GM12878 (cell line): ENCODE data around the gene DUXB. TPM values are rescaled to one million over a fixed set of nuclear protein-coding genes. Genes with fewer than 3 reads are reported as not detected.

ENCODE experiments used
- ATAC-seq: fragments of 200-7000 bp; cut with Tn5 transposase; 3 replicates; pipeline ENCODE4 v1.9.1; 2020; ENCODE audit warnings: mild to moderate bottlenecking, moderate library complexity
- BruUV-seq: library from RNA; stranded (reverse); fragments of 400-500 nt; replicated peaks from 2 replicates; lab custom pipeline; 2021; lab: Mats Ljungman, UMichigan
- CTCF ChIA-PET: fragments of 300-600 bp; sonication (Branson Sonifier 250); formaldehyde crosslinking; extraction: SDS; loops from one replicate; lab custom pipeline; 2021; ENCODE audit warnings: inconsistent platforms; lab: Yijun Ruan, JAX
- POLR2A ChIA-PET: fragments of 350-600 bp; formaldehyde crosslinking; extraction: SDS; loops from one replicate; lab custom pipeline; 2021; ENCODE audit warnings: inconsistent platforms; lab: Charles Lee
- RAD21 ChIA-PET: fragments of 300-600 bp; sonication (Branson Sonifier 250); formaldehyde crosslinking; loops from one replicate; lab custom pipeline; 2023; ENCODE audit warnings: antibody characterized with exemption; ENCODE audit not compliant: unreplicated experiment; lab: Charles Lee
- SMC1A ChIA-PET: fragments of 300-600 bp; sonication (Branson Sonifier 250); formaldehyde crosslinking; loops from one replicate; lab custom pipeline; 2023; ENCODE audit not compliant: unreplicated experiment, uncharacterized antibody; lab: Charles Lee
- DNase-seq: peaks from one replicate; pipeline ENCODE4 v3.0.0-alpha.2; 2011; ENCODE audit warnings: low read depth, low spot score
- FAIRE-seq: peaks from 3 replicates; lab custom pipeline; 2011; peaks lifted over from hg19 to GRCh38; lab: Jason Lieb, UNC
- H2AFZ ChIP-seq: 2 replicates; pipeline ENCODE4 v1.6.0; 2011; ENCODE audit warnings: low read depth, low read length, control low read depth; ENCODE audit not compliant: control insufficient read depth
- H3K27ac ChIP-seq: 2 replicates; pipeline ENCODE4 v1.5.1; 2011; ENCODE audit warnings: control low read depth; ENCODE audit not compliant: control insufficient read depth, insufficient read depth
- H3K27me3 ChIP-seq, 2 experiments: replicated peaks in 1 of 2; 2 replicates each; pipeline versions ENCODE4 v1.6.0 to v1.6.1; 2011; ENCODE audit warnings: low read length in 1 of 2; ENCODE audit not compliant: control insufficient read depth in 2 of 2, insufficient read depth in 2 of 2
- H3K36me3 ChIP-seq, 2 experiments: 2 replicates each; pipeline ENCODE4 v1.5.1; 2011; ENCODE audit warnings: low read length in 1 of 2; ENCODE audit not compliant: control insufficient read depth in 2 of 2, insufficient read depth in 2 of 2
- H3K4me1 ChIP-seq: 2 replicates; pipeline ENCODE4 v1.6.1; 2011; ENCODE audit warnings: mild to moderate bottlenecking, low read length, moderate library complexity, mixed read lengths; ENCODE audit not compliant: control insufficient read depth, insufficient read depth
- H3K4me2 ChIP-seq: 2 replicates; pipeline ENCODE4 v1.6.0; 2011; ENCODE audit warnings: control low read depth; ENCODE audit not compliant: control insufficient read depth, insufficient read depth
- H3K4me3 ChIP-seq: fragments of 200-600 bp; sonication (generic); 2 replicates; pipeline ENCODE4 v1.5.1; 2016
- H3K79me2 ChIP-seq: 2 replicates; pipeline ENCODE4 v1.6.0; 2011; ENCODE audit warnings: low read length; ENCODE audit not compliant: control insufficient read depth, insufficient read depth
- H3K9ac ChIP-seq: 2 replicates; pipeline ENCODE4 v1.8.0; 2011; ENCODE audit warnings: low read length, control low read depth, mixed read lengths; ENCODE audit not compliant: control insufficient read depth, insufficient read depth
- H3K9me3 ChIP-seq: replicated peaks from 3 replicates; pipeline ENCODE4 v1.5.1; 2011; ENCODE audit warnings: mild to moderate bottlenecking, low read length; ENCODE audit not compliant: control insufficient read depth, insufficient read depth
- H4K20me1 ChIP-seq: 2 replicates; pipeline ENCODE4 v1.6.0; 2011; ENCODE audit not compliant: control insufficient read depth, insufficient read depth
- CHD1 ChIP-seq: IDR thresholded peaks from 2 replicates; pipeline ENCODE4 v1.6.1; 2012; ENCODE audit warnings: low read depth, low read length, improper control_type of control experiment
- ETV6 ChIP-seq, 2 experiments: fragments of 450-650 bp in 1 of 2; IDR thresholded peaks in 1 of 2; conservative IDR thresholded peaks in 1 of 2; 2 replicates each; pipeline ENCODE4 v1.6.1; 2014; ENCODE audit warnings: antibody characterized with exemption in 1 of 2, borderline replicate concordance in 1 of 2, low read depth in 1 of 2, mild to moderate bottlenecking in 1 of 2, moderate library complexity in 1 of 2
- EZH2 ChIP-seq: IDR thresholded peaks from 2 replicates; pipeline ENCODE4 v1.6.1; 2012; ENCODE audit warnings: low read depth, mild to moderate bottlenecking, control low read depth, inconsistent platforms, low read length, borderline replicate concordance; ENCODE audit not compliant: control insufficient read depth
- IKZF2 ChIP-seq, 2 experiments: fragments of 450-650 bp; IDR thresholded peaks; 2 replicates each; pipeline ENCODE4 v1.6.1; 2017; ENCODE audit warnings: mild to moderate bottlenecking in 2 of 2, moderate library complexity in 2 of 2
- KDM1A ChIP-seq: fragments of 200-600 bp; sonication (generic); IDR thresholded peaks from 2 replicates; pipeline ENCODE4 v1.6.1; 2016; ENCODE audit warnings: borderline replicate concordance
- NFIC ChIP-seq: IDR thresholded peaks from 2 replicates; pipeline ENCODE4 v1.6.1; 2012; ENCODE audit warnings: low read depth, mild to moderate bottlenecking, inconsistent platforms, low read length, moderate library complexity
- NRF1 ChIP-seq: conservative IDR thresholded peaks from 2 replicates; pipeline ENCODE4 v1.6.1; 2011; ENCODE audit warnings: mild to moderate bottlenecking, low read depth, low read length, improper control_type of control experiment
- SMAD5 ChIP-seq: IDR thresholded peaks from 2 replicates; pipeline ENCODE4 v1.6.1; 2016; ENCODE audit warnings: antibody characterized with exemption, low read depth
- SP1 ChIP-seq: IDR thresholded peaks from one replicate; pipeline ENCODE4 v1.6.1; 2011; ENCODE audit warnings: low read depth, low read length
- TBL1XR1 ChIP-seq: IDR thresholded peaks from 2 replicates; pipeline ENCODE4 v1.6.1; 2012; ENCODE audit warnings: low read depth, low read length, improper control_type of control experiment
- TCF12 ChIP-seq: IDR thresholded peaks from 2 replicates; pipeline ENCODE4 v1.6.1; 2011; ENCODE audit warnings: low read depth, mild to moderate bottlenecking, low read length
- YY1 ChIP-seq: IDR thresholded peaks from 2 replicates; pipeline ENCODE4 v1.6.1; 2011; ENCODE audit warnings: low read depth, mild to moderate bottlenecking, low read length
- whole genome bisulfite sequencing: methylation state at CpG from one replicate; pipeline ENCODE4 v1.1.6; 2016; ENCODE audit warnings: low lambda C conversion rate; ENCODE audit not compliant: insufficient replicate concordance, insufficient coverage; ENCODE audit errors: missing lambda C conversion rate; 5-methylcytosine and 5-hydroxymethylcytosine counted together
- in situ Hi-C: fragments of 300-500 bp; cut with MboI; formaldehyde crosslinking; loops from 9 replicates; pipeline ENCODE4 v1.14.3; 2018; ENCODE audit warnings: mixed read lengths
- intact Hi-C: fragments of 100-400 bp; cut with micrococcal nuclease; formaldehyde crosslinking; loops from one replicate; pipeline ENCODE4 v1.14.2; 2022; ENCODE audit not compliant: unreplicated experiment
- polyA plus RNA-seq, 11 experiments: library from polyadenylated mRNA; depleted of rRNA in 4 of 11; unstranded in 6 of 11; stranded (reverse) in 5 of 11; fragments of >200 nt; fragmentation: Nextera tagmentation in 4 of 11; fragmentation: Illumina TruSeq in 1 of 11; extraction: Ambion mirVana in 4 of 11; extraction: Trizol in 1 of 11; gene quantifications; 1 replicate in 1 of 11; 2 replicates in 10 of 11; pipeline versions ENCODE4 v1.2.1 to v1.2.3, GENCODE V29; 2011 to 2016; ENCODE audit warnings: inconsistent platforms in 2 of 11, missing spikeins in 2 of 11, low read depth in 1 of 11
- total RNA-seq, 4 experiments: library from RNA; depleted of rRNA in 3 of 4; stranded (reverse); fragments of >200 nt in 3 of 4; fragmentation: Illumina TruSeq in 1 of 4; extraction: Trizol in 1 of 4; gene quantifications; 2 replicates each; pipeline versions ENCODE4 v1.2.1 to v1.2.3, GENCODE V29; 2013 to 2021
- TF ChIP-seq, protein P1 (sequence below): IDR thresholded peaks from 2 replicates; pipeline ENCODE4 v1.6.1; 2012; ENCODE audit warnings: low read depth, low read length, improper control_type of control experiment
- TF ChIP-seq, protein P2 (sequence below): fragments of 450-650 bp; IDR thresholded peaks from 2 replicates; pipeline ENCODE4 v1.6.1; 2017; ENCODE audit warnings: mild to moderate bottlenecking, moderate library complexity
- TF ChIP-seq, protein P3 (sequence below): fragments of 450-650 bp; IDR thresholded peaks from 2 replicates; pipeline ENCODE4 v1.6.1; 2017; ENCODE audit warnings: mild to moderate bottlenecking, moderate library complexity

The DUXB gene
- total and polyA plus RNA-seq, 10 of the 15 experiments (the other 5 are each of a cell fraction or from before 2014, with no cell fraction given), result 0.05 TPM; not detected in 9

DNA sequence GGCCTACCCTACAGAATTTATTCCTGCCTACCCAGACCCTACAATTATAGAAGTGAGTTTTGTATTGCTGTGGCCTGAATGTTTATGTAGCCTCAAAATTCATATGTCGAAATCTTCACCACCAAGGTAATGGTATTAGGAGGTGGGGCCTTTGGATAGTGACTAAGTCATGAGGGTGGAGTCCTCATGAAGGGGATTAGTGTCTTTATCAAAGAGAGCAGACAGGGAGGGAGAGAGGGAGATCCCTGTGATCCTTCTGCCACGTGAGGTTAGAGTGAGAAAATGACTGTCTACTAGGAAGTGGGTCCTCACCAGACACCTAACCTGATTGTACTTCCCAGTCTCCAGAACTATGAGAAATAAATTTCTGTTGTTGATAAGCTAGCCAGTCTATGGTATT is 981 bp upstream of the DUXB start:
- POLR2A ChIA-PET, result no interaction called here
- Histone ChIP-seq H3K27ac (no peak overlapping the region), H4K20me1 (no peaks in the 10 kb centered on the region), H3K79me2 (no peaks in the 10 kb centered on the region), H3K9ac (no peak overlapping the region), H3K4me1 (no peaks in the 10 kb centered on the region), H3K27me3 (no peaks in the 10 kb centered on the region), H3K4me2 (no peak overlapping the region), H3K4me3 (no peak overlapping the region), H2AFZ (no peak overlapping the region), H3K9me3 (no peaks in the 10 kb centered on the region), H3K36me3 (no peaks in the 10 kb centered on the region)
- in situ Hi-C loops, result no loop called here
- FAIRE-seq, result no peak
- DNase-seq, result no peak
- no peak for ATAC-seq
- no TSS peak for BruUV-seq
- RAD21 ChIA-PET, result no interaction called here
- CTCF ChIA-PET, result no interaction called here
- intact Hi-C loops, result no loop called here
- WGBS, result 5% methylated on average over 2 of the region's 2 CpGs
- SMC1A ChIA-PET, result no interaction called here
- TF ChIP-seq YY1 (no peak), NRF1 (no peak), NFIC (no peak), KDM1A (no peak), ETV6 (conservative IDR thresholded peaks at IDR 0.05 in 1 of 2, IDR thresholded peaks at IDR 0.05 in 1 of 2; ENCODE audit: borderline replicate concordance in 1 of 2, low read depth in 1 of 2) (no peak), SP1 (no peak), IKZF2 (IDR thresholded peaks at IDR 0.05) (no peak), CHD1 (no peak), TBL1XR1 (no peak), SMAD5 (no peak), EZH2 (no peak), TCF12 (no peak)
- TF ChIP-seq, protein P1, sequence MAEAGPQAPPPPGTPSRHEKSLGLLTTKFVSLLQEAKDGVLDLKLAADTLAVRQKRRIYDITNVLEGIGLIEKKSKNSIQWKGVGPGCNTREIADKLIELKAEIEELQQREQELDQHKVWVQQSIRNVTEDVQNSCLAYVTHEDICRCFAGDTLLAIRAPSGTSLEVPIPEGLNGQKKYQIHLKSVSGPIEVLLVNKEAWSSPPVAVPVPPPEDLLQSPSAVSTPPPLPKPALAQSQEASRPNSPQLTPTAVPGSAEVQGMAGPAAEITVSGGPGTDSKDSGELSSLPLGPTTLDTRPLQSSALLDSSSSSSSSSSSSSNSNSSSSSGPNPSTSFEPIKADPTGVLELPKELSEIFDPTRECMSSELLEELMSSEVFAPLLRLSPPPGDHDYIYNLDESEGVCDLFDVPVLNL, result no peak
- TF ChIP-seq, protein P2, sequence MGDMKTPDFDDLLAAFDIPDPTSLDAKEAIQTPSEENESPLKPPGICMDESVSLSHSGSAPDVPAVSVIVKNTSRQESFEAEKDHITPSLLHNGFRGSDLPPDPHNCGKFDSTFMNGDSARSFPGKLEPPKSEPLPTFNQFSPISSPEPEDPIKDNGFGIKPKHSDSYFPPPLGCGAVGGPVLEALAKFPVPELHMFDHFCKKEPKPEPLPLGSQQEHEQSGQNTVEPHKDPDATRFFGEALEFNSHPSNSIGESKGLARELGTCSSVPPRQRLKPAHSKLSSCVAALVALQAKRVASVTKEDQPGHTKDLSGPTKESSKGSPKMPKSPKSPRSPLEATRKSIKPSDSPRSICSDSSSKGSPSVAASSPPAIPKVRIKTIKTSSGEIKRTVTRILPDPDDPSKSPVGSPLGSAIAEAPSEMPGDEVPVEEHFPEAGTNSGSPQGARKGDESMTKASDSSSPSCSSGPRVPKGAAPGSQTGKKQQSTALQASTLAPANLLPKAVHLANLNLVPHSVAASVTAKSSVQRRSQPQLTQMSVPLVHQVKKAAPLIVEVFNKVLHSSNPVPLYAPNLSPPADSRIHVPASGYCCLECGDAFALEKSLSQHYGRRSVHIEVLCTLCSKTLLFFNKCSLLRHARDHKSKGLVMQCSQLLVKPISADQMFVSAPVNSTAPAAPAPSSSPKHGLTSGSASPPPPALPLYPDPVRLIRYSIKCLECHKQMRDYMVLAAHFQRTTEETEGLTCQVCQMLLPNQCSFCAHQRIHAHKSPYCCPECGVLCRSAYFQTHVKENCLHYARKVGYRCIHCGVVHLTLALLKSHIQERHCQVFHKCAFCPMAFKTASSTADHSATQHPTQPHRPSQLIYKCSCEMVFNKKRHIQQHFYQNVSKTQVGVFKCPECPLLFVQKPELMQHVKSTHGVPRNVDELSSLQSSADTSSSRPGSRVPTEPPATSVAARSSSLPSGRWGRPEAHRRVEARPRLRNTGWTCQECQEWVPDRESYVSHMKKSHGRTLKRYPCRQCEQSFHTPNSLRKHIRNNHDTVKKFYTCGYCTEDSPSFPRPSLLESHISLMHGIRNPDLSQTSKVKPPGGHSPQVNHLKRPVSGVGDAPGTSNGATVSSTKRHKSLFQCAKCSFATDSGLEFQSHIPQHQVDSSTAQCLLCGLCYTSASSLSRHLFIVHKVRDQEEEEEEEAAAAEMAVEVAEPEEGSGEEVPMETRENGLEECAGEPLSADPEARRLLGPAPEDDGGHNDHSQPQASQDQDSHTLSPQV, result no peak
- TF ChIP-seq, protein P3, sequence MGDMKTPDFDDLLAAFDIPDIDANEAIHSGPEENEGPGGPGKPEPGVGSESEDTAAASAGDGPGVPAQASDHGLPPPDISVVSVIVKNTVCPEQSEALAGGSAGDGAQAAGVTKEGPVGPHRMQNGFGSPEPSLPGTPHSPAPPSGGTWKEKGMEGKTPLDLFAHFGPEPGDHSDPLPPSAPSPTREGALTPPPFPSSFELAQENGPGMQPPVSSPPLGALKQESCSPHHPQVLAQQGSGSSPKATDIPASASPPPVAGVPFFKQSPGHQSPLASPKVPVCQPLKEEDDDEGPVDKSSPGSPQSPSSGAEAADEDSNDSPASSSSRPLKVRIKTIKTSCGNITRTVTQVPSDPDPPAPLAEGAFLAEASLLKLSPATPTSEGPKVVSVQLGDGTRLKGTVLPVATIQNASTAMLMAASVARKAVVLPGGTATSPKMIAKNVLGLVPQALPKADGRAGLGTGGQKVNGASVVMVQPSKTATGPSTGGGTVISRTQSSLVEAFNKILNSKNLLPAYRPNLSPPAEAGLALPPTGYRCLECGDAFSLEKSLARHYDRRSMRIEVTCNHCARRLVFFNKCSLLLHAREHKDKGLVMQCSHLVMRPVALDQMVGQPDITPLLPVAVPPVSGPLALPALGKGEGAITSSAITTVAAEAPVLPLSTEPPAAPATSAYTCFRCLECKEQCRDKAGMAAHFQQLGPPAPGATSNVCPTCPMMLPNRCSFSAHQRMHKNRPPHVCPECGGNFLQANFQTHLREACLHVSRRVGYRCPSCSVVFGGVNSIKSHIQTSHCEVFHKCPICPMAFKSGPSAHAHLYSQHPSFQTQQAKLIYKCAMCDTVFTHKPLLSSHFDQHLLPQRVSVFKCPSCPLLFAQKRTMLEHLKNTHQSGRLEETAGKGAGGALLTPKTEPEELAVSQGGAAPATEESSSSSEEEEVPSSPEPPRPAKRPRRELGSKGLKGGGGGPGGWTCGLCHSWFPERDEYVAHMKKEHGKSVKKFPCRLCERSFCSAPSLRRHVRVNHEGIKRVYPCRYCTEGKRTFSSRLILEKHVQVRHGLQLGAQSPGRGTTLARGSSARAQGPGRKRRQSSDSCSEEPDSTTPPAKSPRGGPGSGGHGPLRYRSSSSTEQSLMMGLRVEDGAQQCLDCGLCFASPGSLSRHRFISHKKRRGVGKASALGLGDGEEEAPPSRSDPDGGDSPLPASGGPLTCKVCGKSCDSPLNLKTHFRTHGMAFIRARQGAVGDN, result no peak
